ENCODE measurements around the gene MLIP.

DNA sequence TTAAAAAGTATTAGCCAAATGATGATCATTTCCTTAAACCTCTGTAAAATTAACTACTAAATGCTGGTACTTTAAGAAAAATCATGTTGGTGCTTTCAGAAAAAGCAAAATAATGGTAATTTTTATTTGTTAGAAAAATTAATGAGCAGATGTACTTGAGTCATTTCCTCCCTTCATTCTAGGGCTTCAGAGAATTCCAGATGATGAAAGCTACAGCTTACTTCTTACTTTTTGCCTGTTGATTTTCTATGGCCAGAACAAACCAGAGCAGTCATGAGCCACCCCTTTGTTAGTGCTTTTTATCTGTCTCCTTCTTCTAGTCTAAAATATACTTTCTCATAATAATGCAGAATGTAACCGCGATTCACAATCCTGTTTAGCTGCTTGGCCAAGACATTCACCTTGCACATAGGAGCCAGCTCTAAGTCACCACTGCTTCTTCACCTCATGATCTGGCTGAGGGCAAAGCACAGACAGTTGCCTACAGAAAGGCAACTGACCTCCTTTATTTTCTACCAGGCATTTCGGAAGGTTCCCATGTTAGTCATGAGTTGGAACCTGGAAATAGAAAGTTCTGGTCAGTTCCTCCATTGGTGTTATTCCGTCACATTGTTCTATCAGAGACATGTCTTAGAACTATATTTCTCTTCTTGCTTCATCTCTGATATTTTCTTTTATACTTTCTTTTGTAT lies 153.5 kb downstream of the MLIP start:
- TF ChIP-seq, protein P1, sequence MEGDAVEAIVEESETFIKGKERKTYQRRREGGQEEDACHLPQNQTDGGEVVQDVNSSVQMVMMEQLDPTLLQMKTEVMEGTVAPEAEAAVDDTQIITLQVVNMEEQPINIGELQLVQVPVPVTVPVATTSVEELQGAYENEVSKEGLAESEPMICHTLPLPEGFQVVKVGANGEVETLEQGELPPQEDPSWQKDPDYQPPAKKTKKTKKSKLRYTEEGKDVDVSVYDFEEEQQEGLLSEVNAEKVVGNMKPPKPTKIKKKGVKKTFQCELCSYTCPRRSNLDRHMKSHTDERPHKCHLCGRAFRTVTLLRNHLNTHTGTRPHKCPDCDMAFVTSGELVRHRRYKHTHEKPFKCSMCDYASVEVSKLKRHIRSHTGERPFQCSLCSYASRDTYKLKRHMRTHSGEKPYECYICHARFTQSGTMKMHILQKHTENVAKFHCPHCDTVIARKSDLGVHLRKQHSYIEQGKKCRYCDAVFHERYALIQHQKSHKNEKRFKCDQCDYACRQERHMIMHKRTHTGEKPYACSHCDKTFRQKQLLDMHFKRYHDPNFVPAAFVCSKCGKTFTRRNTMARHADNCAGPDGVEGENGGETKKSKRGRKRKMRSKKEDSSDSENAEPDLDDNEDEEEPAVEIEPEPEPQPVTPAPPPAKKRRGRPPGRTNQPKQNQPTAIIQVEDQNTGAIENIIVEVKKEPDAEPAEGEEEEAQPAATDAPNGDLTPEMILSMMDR (IDR thresholded peaks at IDR 0.05), result no peak
- TF ChIP-seq POLR2AphosphoS5 (IDR thresholded peaks at IDR 0.05) (no peak), POLR2A (IDR thresholded peaks at IDR 0.05) (no peak)

Data from breast epithelium (tissue), 3 donors.